Gastroesophageal sphincter (tissue), 3 donors: ENCODE results near the gene ANAPC5.

Source experiments
- EP300 ChIP-seq: sonication (generic); formaldehyde crosslinking; IDR thresholded peaks from one replicate; pipeline ENCODE4 v1.6.1; 2017; ENCODE audit warnings: antibody characterized with exemption, mild to moderate bottlenecking
- POLR2A ChIP-seq, 2 donors: fragments of 450-650 bp; IDR thresholded peaks; one replicate each; pipeline ENCODE4 v1.6.1; 2017; ENCODE audit warnings: antibody characterized with exemption in 2 of 2, mild to moderate bottlenecking in 2 of 2, moderate library complexity in 1 of 2
- POLR2AphosphoS5 ChIP-seq: sonication (generic); formaldehyde crosslinking; IDR thresholded peaks from one replicate; pipeline ENCODE4 v1.6.1; 2017; ENCODE audit warnings: antibody characterized with exemption
- TF ChIP-seq, protein P1 (sequence below), 4 experiments: fragments of 200-600 bp in 2 of 4; fragments of 450-650 bp in 2 of 4; sonication (generic) in 1 of 4; IDR thresholded peaks; one replicate each; pipeline ENCODE4 v1.5.1; 2017 to 2019; ENCODE audit warnings: antibody characterized with exemption in 4 of 4, mild to moderate bottlenecking in 2 of 4, moderate library complexity in 2 of 4

DNA sequence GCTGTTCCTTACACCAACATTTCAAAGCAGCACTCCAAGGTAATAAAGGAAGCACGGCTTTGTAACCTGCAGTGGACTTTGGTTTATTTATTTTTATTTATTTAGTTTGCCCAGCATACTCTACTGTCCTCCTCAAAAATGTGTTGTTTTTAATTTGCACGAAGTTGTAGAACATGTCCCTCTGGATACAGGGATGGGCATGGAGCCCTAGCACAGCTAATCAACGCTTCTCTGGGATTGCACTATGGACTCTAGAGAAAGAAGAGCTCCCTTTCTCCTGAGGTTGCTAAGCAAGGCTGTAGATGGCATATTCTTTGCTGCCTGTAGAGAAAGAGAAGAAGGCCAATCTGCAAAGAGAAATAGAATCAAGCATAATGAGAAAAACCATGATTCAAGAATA, 5.9 kb upstream of the ANAPC5 start:
- TF ChIP-seq, protein P1, sequence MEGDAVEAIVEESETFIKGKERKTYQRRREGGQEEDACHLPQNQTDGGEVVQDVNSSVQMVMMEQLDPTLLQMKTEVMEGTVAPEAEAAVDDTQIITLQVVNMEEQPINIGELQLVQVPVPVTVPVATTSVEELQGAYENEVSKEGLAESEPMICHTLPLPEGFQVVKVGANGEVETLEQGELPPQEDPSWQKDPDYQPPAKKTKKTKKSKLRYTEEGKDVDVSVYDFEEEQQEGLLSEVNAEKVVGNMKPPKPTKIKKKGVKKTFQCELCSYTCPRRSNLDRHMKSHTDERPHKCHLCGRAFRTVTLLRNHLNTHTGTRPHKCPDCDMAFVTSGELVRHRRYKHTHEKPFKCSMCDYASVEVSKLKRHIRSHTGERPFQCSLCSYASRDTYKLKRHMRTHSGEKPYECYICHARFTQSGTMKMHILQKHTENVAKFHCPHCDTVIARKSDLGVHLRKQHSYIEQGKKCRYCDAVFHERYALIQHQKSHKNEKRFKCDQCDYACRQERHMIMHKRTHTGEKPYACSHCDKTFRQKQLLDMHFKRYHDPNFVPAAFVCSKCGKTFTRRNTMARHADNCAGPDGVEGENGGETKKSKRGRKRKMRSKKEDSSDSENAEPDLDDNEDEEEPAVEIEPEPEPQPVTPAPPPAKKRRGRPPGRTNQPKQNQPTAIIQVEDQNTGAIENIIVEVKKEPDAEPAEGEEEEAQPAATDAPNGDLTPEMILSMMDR (IDR thresholded peaks at IDR 0.05): no peak
- TF ChIP-seq POLR2AphosphoS5 (no peak), POLR2A (IDR thresholded peaks at IDR 0.05) (no peak), EP300 (no peak)
